Measurements from ENCODE around the gene GALNT7. TPM values are rescaled to one million over a fixed set of nuclear protein-coding genes. Genes with fewer than 3 reads are reported as not detected.
A peak's percentile ranks its signal among the peaks of the same experiment; 100 is the strongest.

Gene GALNT7
- total and polyA plus RNA-seq, 2 of the 13 experiments (the other 11 are each of a cell fraction or from before 2014, with no cell fraction given): 0.08 to 0.13 TPM

GRCh38 chr4:173334891-173335752 lies 166.5 kb downstream of the GALNT7 start (continued):
- no peak for TF ChIP-seq ZNF407 (CRISPR knock-in tag; IDR thresholded peaks at IDR 0.05; ENCODE audit: not compliant biosample characterization)
- no peak; the same call in 1 of the 2 replicates for TF ChIP-seq ZNF761 (CRISPR knock-in tag; conservative IDR thresholded peaks at IDR 0.05)
- TF ChIP-seq ZNF780A (CRISPR knock-in tag; IDR thresholded peaks at IDR 0.05): no peak; the same call in 1 of the 2 replicates
- peak; percentile 80 for TF ChIP-seq PATZ1 (CRISPR knock-in tag; IDR thresholded peaks at IDR 0.05)
- peak; percentile 76 for TF ChIP-seq AGO2 (optimal IDR thresholded peaks at IDR 0.05; ENCODE audit: low read depth, low read length)
- TF ChIP-seq HNRNPUL1 (IDR thresholded peaks at IDR 0.05; ENCODE audit: low read depth, low read length): no peak
- TF ChIP-seq HIVEP1 (CRISPR knock-in tag; IDR thresholded peaks at IDR 0.05): 0 out of 2 replicates have a peak, but pooled peaks have one; percentile 48
- TF ChIP-seq ZNF512B (CRISPR knock-in tag; IDR thresholded peaks at IDR 0.05; ENCODE audit: borderline replicate concordance): no peak

Data from HepG2 (cell line).